Esophagus muscularis mucosa (tissue), 4 donors: ENCODE results near the gene CTSD. TPM values are rescaled to one million over a fixed set of nuclear protein-coding genes. Genes with fewer than 3 reads are reported as not detected.

Experiments
- DNase-seq: peaks from one replicate; pipeline ENCODE4 v3.0.0-alpha.2; 2017; ENCODE audit errors: extremely low spot score
- H3K27ac ChIP-seq, 4 donors: fragments of 200-600 bp; sonication (generic); replicated peaks in 1 of 4; 1 replicate in 3 of 4; 2 replicates in 1 of 4; pipeline ENCODE4 v1.5.1; 2016 to 2019; ENCODE audit warnings: mild to moderate bottlenecking in 1 of 4
- H3K27me3 ChIP-seq, 4 donors: fragments of 200-600 bp; sonication (generic); one replicate each; pipeline versions ENCODE4 v1.5.1 to v1.6.0; 2016 to 2019
- H3K36me3 ChIP-seq, 4 donors: fragments of 200-600 bp; sonication (generic); one replicate each; pipeline ENCODE4 v1.5.1; 2016 to 2019
- H3K4me1 ChIP-seq, 4 donors: fragments of 200-600 bp; sonication (generic); one replicate each; pipeline ENCODE4 v1.5.1; 2016 to 2019
- H3K4me3 ChIP-seq, 4 donors: fragments of 200-600 bp; sonication (generic); 1 replicate in 2 of 4; 2 replicates in 2 of 4; pipeline ENCODE4 v1.5.1; 2016 to 2019; ENCODE audit warnings: mild to moderate bottlenecking in 4 of 4, moderate library complexity in 1 of 4
- H3K9me3 ChIP-seq, 4 donors: fragments of 200-600 bp; sonication (generic); 1 replicate in 3 of 4; 2 replicates in 1 of 4; pipeline ENCODE4 v1.5.1; 2016 to 2019
- CTCF ChIP-seq, 3 experiments: fragments of 200-600 bp in 2 of 3; fragments of 450-650 bp in 1 of 3; sonication (generic) in 2 of 3; IDR thresholded peaks; one replicate each; pipeline ENCODE4 v1.5.1; 2017 to 2019; ENCODE audit warnings: antibody characterized with exemption in 3 of 3, mild to moderate bottlenecking in 2 of 3, moderate library complexity in 1 of 3
- EP300 ChIP-seq: sonication (generic); formaldehyde crosslinking; IDR thresholded peaks from one replicate; pipeline ENCODE4 v1.6.1; 2017; ENCODE audit warnings: antibody characterized with exemption
- POLR2A ChIP-seq: fragments of 450-650 bp; IDR thresholded peaks from one replicate; pipeline ENCODE4 v1.6.1; 2017; ENCODE audit warnings: antibody characterized with exemption, moderate library complexity, mild to moderate bottlenecking, low read depth
- POLR2AphosphoS5 ChIP-seq, 2 donors: sonication (generic); formaldehyde crosslinking; IDR thresholded peaks; one replicate each; pipeline ENCODE4 v1.6.1; 2017; ENCODE audit warnings: antibody characterized with exemption in 2 of 2
- WGBS: methylation state at CpG from one replicate; pipeline ENCODE4 v1.1.5; 2018; 5-methylcytosine and 5-hydroxymethylcytosine counted together
- intact Hi-C: fragments of 100-400 bp; cut with DNase I; formaldehyde crosslinking; loops from one replicate; pipeline ENCODE4 v1.15.1; 2023
- total RNA-seq, 4 donors: library from RNA; depleted of rRNA; stranded (reverse); fragments of >200 nt; gene quantifications; one replicate each; pipeline versions ENCODE4 v1.1.0 to v1.2.1, GENCODE V29; 2016

The CTSD gene
- total RNA-seq, 4 donors from 2014 or later: 186 to 338 (median 270) TPM

- H3K4me3 ChIP-seq: no peak overlapping the region
- H3K4me1 ChIP-seq: peaks cover 0 to 17% (median 11%) of the 10 kb centered on the region in 4 donors
- intact Hi-C loops: no loop called here
- peaks cover 0 to 95% (median 13%) of the 10 kb centered on the region in 4 donors for H3K27me3 ChIP-seq
- H3K27ac ChIP-seq: no peak overlapping the region
- TF ChIP-seq POLR2A: no peak
- TF ChIP-seq CTCF (IDR thresholded peaks at IDR 0.05): no peak
- TF ChIP-seq POLR2AphosphoS5 (IDR thresholded peaks at IDR 0.05): no peak
- TF ChIP-seq EP300: no peak
- H3K9me3 ChIP-seq: peaks cover 0 to 20% (median 14%) of the 10 kb centered on the region in 4 donors
- no peak for DNase-seq
- 64% methylated on average over 6 of the region's 10 CpGs for WGBS
- no peaks in the 10 kb centered on the region for H3K36me3 ChIP-seq
These were observed 29.1 kb downstream of the CTSD start for GRCh38 chr11:1734641-1735081.

- Histone ChIP-seq H3K36me3 (no peaks in the 10 kb centered on the region), H3K9me3 (peaks cover 0 to 20% (median 14%) of the 10 kb centered on the region in 4 donors), H3K4me3 (no peak overlapping the region), H3K27me3 (peaks cover 0 to 95% (median 15%) of the 10 kb centered on the region in 4 donors), H3K27ac (no peak overlapping the region), H3K4me1 (peaks cover 0 to 17% (median 11%) of the 10 kb centered on the region in 4 donors)
- intact Hi-C loops: no loop called here
- TF ChIP-seq POLR2A (no peak), EP300 (no peak), POLR2AphosphoS5 (IDR thresholded peaks at IDR 0.05) (no peak), CTCF (IDR thresholded peaks at IDR 0.05) (no peak)
- no peak for DNase-seq
- WGBS: 76% methylated on average over 28 of the region's 28 CpGs
These were observed 29.7 kb downstream of the CTSD start for GRCh38 chr11:1733716-1734640.

- no peak overlapping the region for H3K27ac ChIP-seq
- peaks cover 0 to 97% (median 16%) of the 10 kb centered on the region in 4 donors for H3K27me3 ChIP-seq
- TF ChIP-seq POLR2AphosphoS5 (IDR thresholded peaks at IDR 0.05): no peak
- no peak for TF ChIP-seq POLR2A
- no peak for TF ChIP-seq CTCF (IDR thresholded peaks at IDR 0.05)
- no peak for TF ChIP-seq EP300
- H3K4me1 ChIP-seq: peaks cover 0 to 17% (median 11%) of the 10 kb centered on the region in 4 donors
- 78% methylated on average over 14 of the region's 14 CpGs for WGBS
- intact Hi-C loops: no loop called here
- no peaks in the 10 kb centered on the region for H3K36me3 ChIP-seq
- no peak for DNase-seq
- H3K9me3 ChIP-seq: peaks cover 0 to 20% (median 14%) of the 10 kb centered on the region in 4 donors
- H3K4me3 ChIP-seq: no peak overlapping the region
These were observed 30.6 kb downstream of the CTSD start for GRCh38 chr11:1733009-1733715.

- WGBS: 26% methylated on average over 9 of the region's 13 CpGs
- DNase-seq: no peak
- Histone ChIP-seq H3K36me3 (no peaks in the 10 kb centered on the region), H3K4me1 (peaks cover 0 to 17% (median 11%) of the 10 kb centered on the region in 4 donors), H3K27ac (no peak overlapping the region), H3K9me3 (peaks cover 0 to 17% (median 14%) of the 10 kb centered on the region in 4 donors), H3K27me3 (peaks cover 0 to 96% (median 18%) of the 10 kb centered on the region in 4 donors), H3K4me3 (no peak overlapping the region)
- TF ChIP-seq POLR2AphosphoS5 (IDR thresholded peaks at IDR 0.05) (no peak), CTCF (IDR thresholded peaks at IDR 0.05) (no peak), POLR2A (no peak), EP300 (no peak)
- intact Hi-C loops: no loop called here
These were observed 31.2 kb downstream of the CTSD start for GRCh38 chr11:1732418-1733008.
